Stomach (tissue), 4 donors: Measurements from ENCODE around the gene MYO5A.

Source experiments
- CTCF ChIP-seq, 7 experiments: fragments of 450-650 bp in 4 of 7; fragments of 200-600 bp in 3 of 7; sonication (generic) in 3 of 7; IDR thresholded peaks; one replicate each; pipeline ENCODE4 v1.5.1; 2016 to 2019; ENCODE audit warnings: antibody characterized with exemption in 7 of 7, control low read depth in 2 of 7, mild to moderate bottlenecking in 1 of 7
- POLR2A ChIP-seq, 4 donors: fragments of 450-650 bp; IDR thresholded peaks; one replicate each; pipeline ENCODE4 v1.6.1; 2016; ENCODE audit warnings: antibody characterized with exemption in 4 of 4, control low read depth in 2 of 4, mild to moderate bottlenecking in 1 of 4, moderate library complexity in 1 of 4

DNA sequence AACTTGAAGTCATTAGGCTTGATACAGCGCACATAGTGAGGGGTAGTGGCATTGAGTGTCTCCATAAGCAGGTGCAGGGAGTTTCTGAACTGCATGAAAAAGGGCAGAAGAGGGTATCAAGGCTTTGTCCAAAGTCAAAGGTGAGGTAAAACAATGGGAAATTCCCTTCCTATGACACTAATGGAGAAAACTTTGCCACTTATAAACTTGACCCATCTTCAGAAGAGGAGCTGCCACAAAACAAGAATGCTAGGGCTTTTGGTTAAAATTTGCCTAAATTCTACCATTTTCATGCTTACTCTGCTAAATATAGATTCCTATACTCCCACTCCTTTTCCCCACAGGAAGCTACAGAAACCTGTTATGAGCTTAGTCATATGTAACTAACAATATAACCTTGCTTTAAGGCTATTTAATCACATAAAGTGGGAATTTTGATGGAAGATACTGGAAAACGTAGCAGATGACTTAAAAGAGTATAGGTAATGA, 145.5 kb downstream of the MYO5A start:
- no peak for TF ChIP-seq CTCF (IDR thresholded peaks at IDR 0.05)
- no peak for TF ChIP-seq POLR2A (IDR thresholded peaks at IDR 0.05)
